Natural killer cell (primary cell): ENCODE results near the gene PSEN1. TPM values are rescaled to one million over a fixed set of nuclear protein-coding genes. Genes with fewer than 3 reads are reported as not detected.

Experiments used
- ATAC-seq, 3 donors: fragments of 150-1000 bp in 2 of 3; fragments of 200-7000 bp in 1 of 3; cut with Tn5 transposase; 1 replicate in 1 of 3; 2 replicates in 2 of 3; pipeline ENCODE4 v1.10.0; 2021; ENCODE audit warnings: mild to moderate bottlenecking in 2 of 3, moderate library complexity in 2 of 3
- DNase-seq, 2 donors: peaks; one replicate each; pipeline versions ENCODE4 v3.0.0 to v3.0.0-alpha.2; 2013 to 2021; ENCODE audit warnings: mixed read lengths in 1 of 2
- H3K27ac ChIP-seq: one replicate; pipeline ENCODE4 v1.5.1; 2013; ENCODE audit warnings: mild to moderate bottlenecking, low read length
- H3K27me3 ChIP-seq: one replicate; pipeline ENCODE4 v1.6.1; 2013; ENCODE audit warnings: low read length; ENCODE audit not compliant: control insufficient read depth, insufficient read depth
- H3K36me3 ChIP-seq: one replicate; pipeline ENCODE4 v1.6.1; 2013; ENCODE audit warnings: low read length; ENCODE audit not compliant: control insufficient read depth, insufficient read depth
- H3K4me1 ChIP-seq: one replicate; pipeline ENCODE4 v1.6.1; 2013; ENCODE audit warnings: low read length; ENCODE audit not compliant: control insufficient read depth, insufficient read depth
- H3K4me3 ChIP-seq: one replicate; pipeline ENCODE4 v1.5.1; 2013; ENCODE audit warnings: low read length
- H3K9me3 ChIP-seq: one replicate; pipeline ENCODE4 v1.6.1; 2013; ENCODE audit warnings: low read length; ENCODE audit not compliant: control insufficient read depth, insufficient read depth
- H3K27ac Mint-ChIP-seq, 2 donors: one replicate each; pipeline ENCODE4 v1.8.0; 2022; ENCODE audit warnings: mild to moderate bottlenecking in 2 of 2, mixed read lengths in 2 of 2, moderate library complexity in 1 of 2
- H3K27me3 Mint-ChIP-seq, 2 donors: one replicate each; pipeline ENCODE4 v1.8.0; 2022; ENCODE audit warnings: low read depth in 2 of 2, mixed read lengths in 2 of 2
- H3K36me3 Mint-ChIP-seq: one replicate; pipeline ENCODE4 v1.8.0; 2022; ENCODE audit warnings: mixed read lengths
- H3K4me1 Mint-ChIP-seq, 2 donors: one replicate each; pipeline ENCODE4 v1.8.0; 2022; ENCODE audit warnings: mixed read lengths in 2 of 2
- H3K4me3 Mint-ChIP-seq: one replicate; pipeline ENCODE4 v1.8.0; 2022; ENCODE audit warnings: mild to moderate bottlenecking, moderate library complexity, mixed read lengths
- H3K9me3 Mint-ChIP-seq, 2 donors: one replicate each; pipeline ENCODE4 v1.8.0; 2022; ENCODE audit warnings: mixed read lengths in 2 of 2
- WGBS: methylation state at CpG from one replicate; pipeline ENCODE4 v1.1.7; 2013; ENCODE audit warnings: missing lambda C conversion rate; ENCODE audit not compliant: insufficient coverage; 5-methylcytosine and 5-hydroxymethylcytosine counted together
- intact Hi-C: fragments of 100-400 bp; cut with micrococcal nuclease; formaldehyde crosslinking; loops from one replicate; pipeline ENCODE4 v1.14.2; 2022
- total RNA-seq, 4 donors: library from RNA; stranded (reverse); fragments of 120-200 nt in 1 of 4; gene quantifications; one replicate each; pipeline versions ENCODE4 v1.2.3 to v1.2.4, GENCODE V29; 2013 to 2022
- TF ChIP-seq, protein P1 (sequence below): fragments of 200-600 bp; IDR thresholded peaks from one replicate; pipeline ENCODE4 v1.8.0; 2022; ENCODE audit warnings: antibody characterized with exemption

PSEN1 gene
- total RNA-seq, 3 donors from 2014 or later (not counting 1 experiment from before 2014, with no cell fraction given): 47.1 to 62.6 (median 55.2) TPM

DNA sequence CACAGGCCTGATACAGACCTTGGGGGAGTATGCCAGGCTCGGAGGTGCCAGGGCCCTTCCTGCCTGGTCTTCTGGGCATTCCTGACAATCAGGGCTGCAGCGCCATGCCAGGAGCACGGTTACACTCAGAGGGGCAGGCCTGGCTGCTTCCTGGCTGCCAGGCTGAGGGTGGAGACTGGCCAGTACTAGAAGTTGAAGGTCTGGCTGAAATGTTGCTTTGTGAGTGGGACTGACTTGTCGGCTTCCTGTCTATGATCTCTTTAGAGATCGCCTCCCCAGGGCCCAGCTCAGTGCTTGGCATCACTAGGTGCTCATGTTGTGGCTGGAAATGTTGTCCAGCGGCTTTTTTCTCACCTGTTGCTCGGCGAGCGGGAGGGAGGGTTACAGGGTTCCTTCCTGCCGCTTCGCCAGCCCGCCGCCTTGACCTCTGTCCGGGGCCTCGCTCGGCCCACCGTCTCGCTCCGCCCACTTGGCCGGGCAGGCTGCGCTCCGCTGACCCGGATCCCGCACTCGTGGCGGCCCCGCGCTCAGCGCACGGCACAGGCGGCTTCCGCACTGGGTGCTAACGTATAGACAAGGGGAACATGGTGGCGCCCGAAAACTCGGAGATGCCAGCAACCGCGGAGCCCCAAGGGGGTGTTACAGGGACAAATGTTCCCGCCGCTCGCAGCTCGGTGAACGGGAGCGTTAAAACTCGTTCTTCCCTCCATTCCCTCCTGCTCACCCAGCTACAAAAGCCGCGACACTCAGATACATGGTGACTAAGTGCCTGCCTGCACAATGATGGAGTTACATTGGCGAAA lies 133.6 kb downstream of the PSEN1 start:
- Histone ChIP-seq H3K27ac (no peak overlapping the region), H3K27me3 (no peaks in the 10 kb centered on the region), H3K4me3 (peak overlapping the region; percentile 36), H3K36me3 (peaks cover 6% of the 10 kb centered on the region), H3K4me1 (peaks cover 11% of the 10 kb centered on the region), H3K9me3 (no peaks in the 10 kb centered on the region)
- Mint-ChIP-seq H3K4me3 (peak overlapping the region; percentile 92), H3K27ac (peak overlapping the region; percentile 74 to 86), H3K4me1 (peaks cover 20 to 23% of the 10 kb centered on the region in 2 donors), H3K27me3 (peaks cover 0 to 4% of the 10 kb centered on the region in 2 donors), H3K36me3 (no peaks in the 10 kb centered on the region), H3K9me3 (no peaks in the 10 kb centered on the region)
- DNase-seq (no peak), ATAC-seq (peak; percentile 70 to 80 (median 79))
- TF ChIP-seq, protein P1, sequence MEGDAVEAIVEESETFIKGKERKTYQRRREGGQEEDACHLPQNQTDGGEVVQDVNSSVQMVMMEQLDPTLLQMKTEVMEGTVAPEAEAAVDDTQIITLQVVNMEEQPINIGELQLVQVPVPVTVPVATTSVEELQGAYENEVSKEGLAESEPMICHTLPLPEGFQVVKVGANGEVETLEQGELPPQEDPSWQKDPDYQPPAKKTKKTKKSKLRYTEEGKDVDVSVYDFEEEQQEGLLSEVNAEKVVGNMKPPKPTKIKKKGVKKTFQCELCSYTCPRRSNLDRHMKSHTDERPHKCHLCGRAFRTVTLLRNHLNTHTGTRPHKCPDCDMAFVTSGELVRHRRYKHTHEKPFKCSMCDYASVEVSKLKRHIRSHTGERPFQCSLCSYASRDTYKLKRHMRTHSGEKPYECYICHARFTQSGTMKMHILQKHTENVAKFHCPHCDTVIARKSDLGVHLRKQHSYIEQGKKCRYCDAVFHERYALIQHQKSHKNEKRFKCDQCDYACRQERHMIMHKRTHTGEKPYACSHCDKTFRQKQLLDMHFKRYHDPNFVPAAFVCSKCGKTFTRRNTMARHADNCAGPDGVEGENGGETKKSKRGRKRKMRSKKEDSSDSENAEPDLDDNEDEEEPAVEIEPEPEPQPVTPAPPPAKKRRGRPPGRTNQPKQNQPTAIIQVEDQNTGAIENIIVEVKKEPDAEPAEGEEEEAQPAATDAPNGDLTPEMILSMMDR: no peak
- WGBS: 10% methylated on average over 48 of the region's 48 CpGs
- intact Hi-C loops: no loop called here

DNA sequence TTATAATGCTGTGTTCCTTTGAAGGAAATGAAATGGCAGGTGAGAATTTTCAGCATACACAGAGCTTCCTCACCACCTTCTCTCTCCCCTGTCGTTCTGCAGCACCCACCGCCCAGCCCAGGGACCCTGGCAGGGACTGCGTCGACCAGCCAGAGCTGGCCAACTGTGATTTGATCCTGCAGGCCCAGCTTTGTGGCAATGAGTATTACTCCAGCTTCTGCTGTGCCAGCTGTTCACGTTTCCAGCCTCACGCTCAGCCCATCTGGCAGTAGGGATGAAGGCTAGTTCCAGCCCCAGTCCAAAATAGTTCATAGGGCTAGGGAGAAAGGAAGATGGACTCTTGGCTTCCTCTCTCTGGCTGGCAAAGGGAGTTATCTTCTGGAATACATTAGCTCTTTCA lies 136.1 kb downstream of the PSEN1 start:
- H3K36me3 Mint-ChIP-seq: no peaks in the 10 kb centered on the region
- intact Hi-C loops: no loop called here
- TF ChIP-seq, protein P1: no peak
- H3K27me3 Mint-ChIP-seq: peaks cover 0 to 4% of the 10 kb centered on the region in 2 donors
- no peak overlapping the region for H3K4me3 ChIP-seq
- 91% methylated on average over 6 of the region's 6 CpGs for WGBS
- peaks cover 11% of the 10 kb centered on the region for H3K4me1 ChIP-seq
- no peak overlapping the region for H3K4me3 Mint-ChIP-seq
- no peaks in the 10 kb centered on the region for H3K9me3 Mint-ChIP-seq
- H3K36me3 ChIP-seq: peaks cover 23% of the 10 kb centered on the region
- peaks cover 20 to 23% of the 10 kb centered on the region in 2 donors for H3K4me1 Mint-ChIP-seq
- no peak overlapping the region for H3K27ac ChIP-seq
- no peak for ATAC-seq
- no peak overlapping the region for H3K27ac Mint-ChIP-seq
- no peak for DNase-seq
- H3K27me3 ChIP-seq: no peaks in the 10 kb centered on the region
- H3K9me3 ChIP-seq: no peaks in the 10 kb centered on the region

Other genes starting within 250 kb of the PSEN1 start
- 1 to 10 TPM; 1.4 to 1.8 (median 1.4) TPM for gene DPF3, start 242.4 kb upstream of the PSEN1 start, total RNA-seq
- 10 to 100 TPM in 2 of 3 donors, 1 to 10 TPM in 1; 4.6 to 18.6 (median 16.5) TPM for gene DCAF4, start 210.0 kb upstream of the PSEN1 start, total RNA-seq
- 10 to 100 TPM; 24.1 to 28.6 (median 25.6) TPM for gene ZFYVE1, start 109.4 kb upstream of the PSEN1 start, total RNA-seq
- 100 to 1,000 TPM; 180 to 185 (median 182) TPM for gene RBM25, start 78.0 kb upstream of the PSEN1 start, total RNA-seq
- under 1 TPM; 0.24 to 0.70 (median 0.34) TPM for gene PAPLN, start 101.0 kb downstream of the PSEN1 start, total RNA-seq